GM18861 (cell line): ENCODE measurements around the gene NLGN1.

ENCODE experiments used
- ATAC-seq: cut with Tn5 transposase; IDR thresholded peaks from one replicate; pipeline ENCODE4 v1.9.1; 2021; ENCODE audit not compliant: unreplicated experiment

Gene NLGN1

DNA sequence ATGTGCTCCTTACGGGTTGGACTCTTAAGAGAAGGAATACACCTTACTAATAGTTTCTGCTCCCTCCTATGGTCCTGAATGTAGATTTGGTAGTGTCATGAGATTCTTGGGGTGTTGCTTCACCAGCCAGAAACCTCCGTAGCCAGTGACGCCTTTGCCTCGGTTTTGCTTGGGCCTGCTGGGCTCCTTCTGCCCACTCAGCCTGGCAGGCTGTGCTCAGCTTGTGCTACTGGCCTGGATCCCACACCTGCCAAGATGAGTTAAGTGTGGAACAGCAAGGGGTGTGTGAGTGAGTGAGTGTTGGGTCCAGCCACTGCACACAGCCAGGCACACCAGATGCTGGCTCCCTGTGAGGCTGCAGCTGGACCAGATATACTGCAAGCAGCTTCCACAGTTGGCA, 560.1 kb downstream of the NLGN1 start:
- ATAC-seq = no peak

DNA sequence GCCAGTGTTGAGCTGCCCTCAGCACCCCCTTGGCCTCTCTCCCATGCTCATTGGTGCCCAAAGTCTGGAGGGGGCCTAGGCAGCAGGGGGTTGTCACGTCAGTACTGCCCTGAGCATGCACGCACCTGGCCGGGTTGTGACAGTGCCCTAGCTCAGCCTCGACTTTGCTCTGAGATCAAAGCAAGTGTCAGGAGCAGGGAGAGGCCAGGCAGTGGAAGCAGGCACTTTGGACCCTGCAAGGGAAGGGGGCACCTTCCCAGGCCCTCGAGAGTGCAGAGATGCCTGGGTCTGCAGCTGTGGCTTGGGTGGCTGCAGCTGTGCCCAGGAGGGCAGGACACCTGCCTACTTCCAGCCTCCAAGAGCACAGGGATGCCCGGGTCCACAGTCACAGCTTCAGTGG, 561.3 kb downstream of the NLGN1 start:
- ATAC-seq = no peak

DNA sequence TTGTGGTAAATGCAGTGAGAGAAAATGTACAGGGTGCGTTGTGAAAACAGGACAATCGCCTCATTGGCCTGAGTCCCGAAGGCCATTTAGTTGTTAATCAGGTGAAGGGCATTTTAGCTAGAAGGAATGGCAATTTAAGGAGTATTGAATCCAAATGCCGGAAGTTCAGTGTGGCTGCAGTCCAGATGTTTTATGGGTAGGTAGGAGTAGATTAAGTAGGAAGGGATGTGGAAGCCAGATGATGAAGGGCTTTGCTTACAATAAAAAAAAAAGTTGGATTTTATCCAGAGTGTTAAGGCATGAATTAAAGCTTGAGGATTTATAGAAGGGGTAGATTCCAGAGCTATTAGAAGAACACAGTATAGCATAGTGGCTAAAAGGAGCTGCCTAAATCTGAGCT, 572.7 kb downstream of the NLGN1 start:
- no peak for ATAC-seq

DNA sequence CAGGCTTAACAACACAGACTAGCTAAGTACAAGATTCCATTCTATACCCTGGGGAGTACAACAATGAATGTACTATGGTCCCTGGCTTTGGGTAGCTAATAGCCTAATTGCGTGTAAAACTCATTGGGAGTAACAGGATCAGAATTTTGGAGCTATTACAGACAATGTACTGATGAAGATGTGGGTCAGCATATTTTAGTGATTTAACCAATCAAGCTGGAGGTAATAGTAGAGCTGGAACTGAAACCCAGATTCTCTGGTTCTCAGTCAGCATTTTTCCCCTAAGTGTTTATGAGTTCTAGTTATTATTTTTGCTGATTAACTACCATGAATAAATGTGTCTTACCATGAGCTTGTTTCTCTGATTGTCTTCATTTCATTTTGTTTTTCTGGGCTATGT, 578.7 kb downstream of the NLGN1 start:
- ATAC-seq = peak; percentile 44

DNA sequence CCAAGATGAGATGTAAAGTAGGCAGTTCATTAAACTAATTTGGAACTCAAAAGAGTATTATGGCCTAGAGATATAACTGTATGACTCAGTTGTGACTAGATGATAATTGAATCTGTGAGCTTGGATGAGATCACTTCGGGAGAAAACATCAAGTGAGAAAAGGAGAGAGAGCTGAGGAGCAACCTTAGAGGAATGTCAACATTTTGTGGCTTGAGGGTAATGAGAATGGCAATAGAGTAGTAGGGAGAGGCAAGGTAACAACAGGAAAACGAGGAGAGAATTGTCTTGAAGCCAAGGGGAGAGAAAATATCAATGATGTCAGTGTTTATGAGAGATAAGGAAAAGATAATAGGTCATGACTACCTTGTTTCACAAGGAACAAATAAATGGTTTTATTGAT, 580.2 kb downstream of the NLGN1 start:
- ATAC-seq = no peak

DNA sequence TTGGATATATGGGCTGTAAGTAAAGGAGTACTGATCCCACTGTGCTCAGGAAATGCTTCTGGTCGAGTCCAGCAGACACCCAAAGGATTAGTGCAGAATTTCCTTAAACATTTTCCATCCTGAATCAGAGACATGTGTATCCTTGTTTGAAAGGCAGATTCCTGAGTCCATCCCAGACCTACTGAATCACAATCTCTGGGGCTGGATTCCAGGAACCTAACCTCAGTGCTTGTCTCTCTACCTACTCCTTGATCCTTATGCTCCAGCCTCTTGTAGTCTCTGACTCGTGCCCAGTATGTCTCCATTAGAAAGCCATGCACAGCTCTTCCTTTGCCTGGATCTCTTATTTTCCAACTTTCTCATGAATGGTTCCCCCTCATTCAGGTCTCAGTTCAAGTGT, 585.8 kb downstream of the NLGN1 start:
- no peak for ATAC-seq

DNA sequence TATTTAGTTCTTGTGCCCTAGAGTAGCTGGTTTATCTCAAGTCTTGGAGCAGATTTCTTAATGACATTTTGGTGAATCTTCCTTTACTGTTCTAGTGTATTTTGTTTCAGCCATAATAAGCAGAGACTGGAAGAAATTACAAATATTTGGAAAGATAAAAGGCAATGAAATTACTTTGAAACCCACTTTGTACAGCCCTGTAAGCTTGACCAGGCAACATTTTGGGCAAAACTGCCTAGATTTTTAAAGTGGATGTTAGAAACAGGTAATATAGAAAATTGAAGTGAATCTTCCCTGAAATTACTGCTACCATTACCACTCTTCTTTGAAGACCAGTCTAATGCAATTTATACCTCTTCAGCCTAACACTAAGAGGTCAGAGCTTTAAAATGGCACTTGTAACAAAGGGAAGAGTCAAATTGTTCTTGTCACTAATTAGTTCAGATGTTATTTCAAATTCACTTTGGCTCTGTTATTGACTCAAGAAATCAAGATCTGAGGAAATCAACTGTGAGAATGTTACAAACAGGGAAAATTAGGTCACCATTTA, 589.4 kb downstream of the NLGN1 start:
- no peak for ATAC-seq

DNA sequence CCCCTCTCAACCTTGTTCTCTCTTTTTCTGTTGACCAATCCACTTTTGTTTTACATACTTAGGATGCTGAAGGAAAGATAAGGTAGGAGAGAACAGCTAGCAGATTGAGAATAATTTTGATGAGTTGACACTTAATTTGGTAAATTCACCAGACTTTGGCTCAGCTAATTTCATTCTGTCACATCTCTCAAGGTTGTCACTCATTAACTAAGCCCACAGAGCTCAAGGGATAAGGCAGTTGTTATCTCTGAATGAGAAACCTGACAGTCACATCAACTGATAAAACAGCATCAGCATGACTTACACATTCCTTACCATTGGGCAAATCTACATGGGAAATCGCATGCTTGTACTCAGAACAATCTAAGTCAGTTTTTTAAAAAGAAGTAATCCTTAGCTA, 591.4 kb downstream of the NLGN1 start:
- ATAC-seq = no peak

DNA sequence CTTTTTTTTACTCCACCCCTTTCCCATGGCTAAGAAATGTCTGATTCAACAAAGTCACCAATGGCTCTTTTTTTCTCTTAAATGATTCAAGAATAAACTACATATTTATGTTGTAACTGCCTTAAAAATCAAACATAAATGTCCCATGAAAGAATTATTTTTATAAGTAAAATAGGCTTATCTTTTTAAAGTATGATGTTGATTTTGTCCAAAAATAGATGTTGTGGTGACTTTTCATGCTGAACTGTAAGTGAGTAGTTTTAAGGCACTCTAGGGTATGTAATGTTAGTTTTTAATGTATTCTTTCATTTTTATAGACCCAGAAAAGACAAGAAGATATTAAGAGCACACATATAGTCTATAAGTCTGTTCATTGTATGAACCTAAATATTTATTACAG, 594.9 kb downstream of the NLGN1 start:
- no peak for ATAC-seq

DNA sequence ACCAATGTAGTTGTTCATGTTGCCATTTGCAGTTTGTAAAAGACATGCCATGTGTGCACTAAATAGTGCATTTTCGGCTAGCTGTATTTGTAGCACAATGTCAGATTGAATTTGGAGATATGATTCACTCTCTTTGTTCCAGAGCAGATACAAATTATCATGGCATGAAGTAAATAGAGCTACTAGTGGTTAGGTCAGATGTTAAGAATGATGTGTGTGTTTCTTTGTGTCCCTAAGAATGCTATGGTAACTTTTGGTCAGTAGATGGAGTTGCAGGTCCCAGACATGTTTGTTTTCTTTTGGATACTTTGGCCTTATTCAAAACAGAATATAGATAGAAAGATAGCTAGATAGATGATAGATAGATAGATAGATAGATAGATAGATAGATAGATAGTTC, 595.8 kb downstream of the NLGN1 start:
- no peak for ATAC-seq

DNA sequence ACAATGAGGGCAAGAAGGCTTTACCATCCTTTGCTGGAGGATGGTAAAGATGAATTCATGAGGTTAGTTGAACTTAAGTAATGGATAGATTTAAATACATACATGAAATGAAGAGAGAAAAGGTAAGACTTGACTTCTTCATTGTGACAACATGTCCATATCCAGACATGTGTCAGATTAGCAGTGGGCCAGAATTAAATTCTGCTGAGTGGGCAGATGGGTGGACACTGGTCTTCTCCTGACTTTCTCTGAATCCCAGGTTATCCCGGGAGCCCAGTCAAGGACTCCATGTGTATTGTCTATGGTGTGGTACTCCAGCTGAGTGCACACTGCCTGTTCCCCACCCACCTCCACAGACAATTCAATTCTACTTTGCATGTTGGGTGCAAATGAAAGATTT, 603.1 kb downstream of the NLGN1 start:
- no peak for ATAC-seq

DNA sequence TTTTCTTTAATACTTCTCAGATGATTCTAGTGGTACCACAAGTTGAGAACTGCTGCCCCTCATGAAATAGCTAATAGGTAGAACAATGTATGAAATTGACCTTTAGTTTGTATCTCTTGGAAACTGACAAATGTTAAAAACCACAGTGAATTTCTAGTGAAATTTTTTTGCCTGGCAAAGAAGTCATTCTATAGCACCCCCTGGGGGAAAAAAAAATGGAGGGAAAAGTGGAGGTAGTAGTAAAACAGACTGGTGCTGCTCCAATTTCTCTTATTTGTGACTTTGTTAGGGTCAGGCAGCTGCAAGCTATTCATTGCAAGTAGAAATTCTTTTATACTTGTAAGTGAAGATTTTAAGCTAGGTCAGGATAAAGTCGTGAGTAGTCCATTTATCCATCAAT, 605.0 kb downstream of the NLGN1 start:
- ATAC-seq = no peak

DNA sequence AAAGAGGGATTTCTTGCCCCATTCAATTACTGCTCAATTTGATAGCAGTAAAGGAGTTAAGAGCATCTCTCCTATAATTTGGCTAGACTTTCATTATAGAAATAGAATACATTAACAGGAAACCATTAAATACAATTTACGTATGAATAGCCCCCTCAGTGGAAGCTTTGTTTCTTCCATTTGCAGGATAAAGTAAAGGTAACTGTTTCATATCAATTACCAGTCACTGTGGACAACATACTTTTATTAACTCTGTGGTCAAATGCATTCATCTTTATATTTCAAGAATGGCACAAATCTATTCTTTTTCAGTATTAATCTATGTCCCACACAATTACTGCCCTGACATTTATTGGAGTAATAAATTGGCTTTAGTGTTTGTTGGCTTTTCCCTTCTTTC, 613.4 kb downstream of the NLGN1 start:
- ATAC-seq = no peak

DNA sequence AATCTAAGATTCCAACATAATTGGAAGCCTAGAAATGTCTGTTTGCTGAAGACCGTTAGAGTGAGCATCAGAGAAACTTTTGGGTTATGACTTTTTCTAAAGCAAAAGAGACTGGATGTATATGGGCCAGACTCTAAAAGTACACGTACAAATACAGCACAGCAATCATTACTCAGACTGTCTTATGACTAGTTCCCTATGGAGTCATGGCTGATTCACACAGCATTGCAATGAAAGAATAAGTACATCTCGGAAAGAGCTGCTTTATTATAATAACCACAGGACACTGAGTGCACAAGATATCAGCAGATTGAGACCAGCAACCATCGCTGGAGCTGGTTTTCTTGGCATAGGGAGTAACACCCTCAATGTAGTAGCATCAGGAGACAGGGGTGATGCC, 618.6 kb downstream of the NLGN1 start:
- ATAC-seq = no peak

DNA sequence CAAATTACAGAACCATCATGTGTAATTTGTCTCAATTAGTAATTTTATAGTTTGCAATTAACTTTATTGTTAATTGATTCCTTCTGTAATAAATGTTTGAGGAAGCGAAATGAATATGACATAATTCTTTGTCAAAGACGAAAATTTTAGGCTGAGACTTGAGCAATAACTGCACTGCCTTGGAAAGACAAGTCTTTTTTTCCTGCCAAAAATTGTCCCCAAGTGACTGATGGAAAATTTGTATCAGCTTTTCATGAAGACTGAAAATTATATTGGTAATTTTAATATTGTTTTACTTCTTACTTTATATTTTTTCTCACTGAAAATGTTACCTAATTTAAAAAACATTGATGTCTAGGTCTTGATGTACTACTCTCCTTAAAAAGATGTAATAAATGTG, 622.6 kb downstream of the NLGN1 start:
- no peak for ATAC-seq

DNA sequence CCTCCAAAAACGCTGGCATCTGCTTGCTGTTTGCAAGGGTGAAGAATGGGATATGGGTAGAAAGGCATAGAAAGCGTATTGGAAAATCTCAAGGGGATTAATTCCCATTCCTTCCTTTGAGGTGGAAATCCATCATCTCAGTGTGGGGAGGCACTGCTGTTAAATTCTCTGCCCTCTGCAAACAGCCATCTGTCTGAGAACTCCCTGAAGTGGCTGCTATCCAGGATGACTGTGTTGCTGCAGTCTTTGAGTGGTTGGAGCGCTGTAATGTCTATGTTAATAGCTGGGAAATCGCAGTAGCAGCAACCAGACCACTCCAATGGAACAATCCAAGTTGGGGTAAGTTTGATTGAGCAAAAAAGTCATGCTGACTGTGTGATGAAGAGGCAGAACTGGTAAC, 625.9 kb downstream of the NLGN1 start:
- no peak for ATAC-seq

DNA sequence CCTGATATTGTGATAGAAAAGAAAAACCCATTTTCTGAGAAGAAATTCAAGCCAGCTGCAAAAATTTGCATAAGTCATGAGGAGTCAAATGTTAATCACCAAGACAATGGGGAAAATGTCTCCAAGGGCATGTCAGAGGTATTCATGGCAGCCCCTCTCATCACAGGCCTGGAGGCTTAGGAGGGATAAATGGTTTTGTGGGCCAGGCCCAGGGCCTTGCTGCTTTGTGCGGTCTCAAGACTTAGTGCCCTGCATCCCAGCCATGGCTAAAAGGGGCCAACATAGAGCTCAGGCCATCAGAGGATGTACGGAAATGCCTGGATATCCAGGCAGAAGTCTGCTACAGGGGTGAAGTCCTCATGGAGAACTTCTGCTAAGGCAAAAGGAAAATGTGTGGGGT, 631.1 kb downstream of the NLGN1 start:
- ATAC-seq = no peak

DNA sequence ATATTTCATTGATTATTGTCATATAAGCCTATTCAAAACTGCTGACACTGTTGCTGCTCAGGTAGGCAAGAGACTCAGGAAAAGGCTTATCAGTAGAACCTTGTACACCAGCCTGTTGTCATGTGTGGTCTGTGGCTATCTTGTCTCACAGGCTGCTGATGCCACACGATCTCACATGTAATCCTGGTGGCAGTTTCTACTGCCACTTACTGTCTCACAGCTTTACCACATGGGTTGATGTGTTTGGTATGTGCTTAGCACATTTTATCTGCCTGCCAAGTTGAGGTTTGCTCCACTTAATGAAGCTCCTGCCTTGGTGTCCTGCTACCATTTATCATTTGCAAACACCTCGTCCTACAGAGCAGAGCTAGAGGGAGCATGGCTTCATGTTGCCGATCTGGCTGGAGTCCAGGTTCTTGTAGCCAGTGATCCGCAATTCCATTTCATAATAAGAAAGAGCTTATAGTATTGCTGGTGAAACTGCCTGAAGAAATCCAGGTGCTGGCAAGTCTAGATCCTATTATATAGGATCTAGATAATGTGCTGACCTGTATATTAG, 637.9 kb downstream of the NLGN1 start:
- no peak for ATAC-seq

DNA sequence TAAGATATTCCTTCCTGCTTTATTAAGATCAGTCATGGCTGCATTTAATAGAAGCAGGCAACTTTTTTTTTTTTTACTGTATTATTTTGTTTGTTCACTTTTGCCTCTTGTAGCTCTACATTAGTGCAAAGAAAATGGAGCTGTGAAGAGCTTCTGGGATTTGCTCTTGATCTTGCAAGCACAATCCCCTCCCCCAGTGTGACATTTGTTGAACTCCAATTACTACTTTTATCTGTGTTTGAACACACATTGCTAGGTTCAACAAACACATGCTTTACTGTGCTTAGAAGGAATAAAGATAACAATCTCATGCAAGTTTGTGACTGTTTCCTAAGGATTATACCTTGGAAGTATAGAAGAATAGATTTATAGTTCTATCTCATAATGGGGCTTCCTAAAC, 648.8 kb downstream of the NLGN1 start:
- no peak for ATAC-seq

DNA sequence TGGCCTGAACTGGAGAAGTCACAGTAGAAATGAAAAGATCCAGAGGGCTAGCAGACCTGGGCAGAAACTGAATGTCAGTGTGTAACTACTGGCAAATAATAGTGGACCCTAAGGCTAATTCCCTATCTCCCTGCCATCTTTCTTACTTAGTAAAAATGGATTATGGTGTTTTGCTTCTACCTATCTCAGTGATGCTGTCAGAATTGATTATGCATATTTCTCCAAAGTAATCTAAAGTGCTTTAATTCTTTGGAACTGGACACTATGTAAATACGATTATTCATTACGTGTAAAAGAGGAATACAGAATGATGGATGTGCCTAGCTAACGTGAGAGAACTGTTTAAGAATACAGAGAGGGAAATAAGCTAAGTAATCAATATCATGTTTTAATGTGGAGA, 651.9 kb downstream of the NLGN1 start:
- ATAC-seq = no peak

DNA sequence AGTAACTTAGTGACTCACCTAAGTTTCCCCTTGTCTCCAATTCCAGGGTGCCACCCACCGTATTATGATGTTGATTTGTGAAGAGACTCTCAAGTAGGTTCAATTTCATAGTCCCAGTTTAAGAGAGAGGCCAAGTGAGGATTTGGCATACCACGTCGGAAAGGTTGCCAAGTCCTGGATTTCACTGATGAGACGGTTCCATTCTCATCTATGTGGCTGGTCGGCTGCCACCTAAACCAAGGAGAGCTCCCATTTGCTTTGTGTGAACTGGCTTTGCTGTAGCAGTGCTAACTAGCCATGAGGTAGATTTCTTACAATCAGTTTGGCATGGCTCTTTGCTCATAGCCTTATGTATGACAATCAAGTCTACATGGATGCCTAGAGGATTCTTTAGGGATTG, 653.6 kb downstream of the NLGN1 start:
- ATAC-seq = no peak

DNA sequence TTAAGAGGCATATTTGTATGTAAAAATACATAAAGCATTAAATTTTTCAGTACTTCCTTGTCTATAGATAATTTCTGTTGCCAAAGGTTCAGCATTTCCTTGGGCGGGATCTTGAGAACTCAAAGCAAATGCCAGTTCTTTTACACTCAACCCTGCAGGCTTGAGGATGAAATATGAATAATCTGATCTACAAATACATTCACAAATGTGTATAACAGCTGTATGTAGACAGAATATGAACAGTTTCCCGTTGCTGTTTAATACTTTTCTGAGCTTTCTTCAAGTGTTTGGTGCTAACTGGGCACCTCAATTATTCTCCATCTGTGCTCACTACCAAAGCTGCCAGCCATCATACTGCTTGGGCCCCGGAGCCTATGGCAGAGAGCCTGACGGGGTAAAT, 661.3 kb downstream of the NLGN1 start:
- ATAC-seq = no peak

DNA sequence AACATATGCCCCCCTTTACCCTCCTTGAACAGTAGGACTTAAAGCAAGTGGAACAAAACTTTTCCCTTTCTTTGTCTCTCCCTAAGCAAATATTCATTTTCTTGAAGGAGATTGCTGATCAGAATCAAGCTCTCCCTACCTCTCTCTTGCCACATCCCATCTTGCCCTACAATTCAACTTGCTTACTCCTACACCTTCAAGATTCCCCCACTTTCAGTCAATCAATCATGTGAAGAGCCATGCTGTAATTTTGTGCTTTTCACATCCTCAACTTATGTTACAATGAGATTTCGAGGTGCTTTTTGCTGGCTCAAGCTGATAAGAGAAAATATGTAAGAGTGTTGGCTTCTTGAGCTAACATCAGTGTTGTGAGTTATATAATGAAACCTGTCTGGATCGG, 662.9 kb downstream of the NLGN1 start:
- ATAC-seq = no peak

DNA sequence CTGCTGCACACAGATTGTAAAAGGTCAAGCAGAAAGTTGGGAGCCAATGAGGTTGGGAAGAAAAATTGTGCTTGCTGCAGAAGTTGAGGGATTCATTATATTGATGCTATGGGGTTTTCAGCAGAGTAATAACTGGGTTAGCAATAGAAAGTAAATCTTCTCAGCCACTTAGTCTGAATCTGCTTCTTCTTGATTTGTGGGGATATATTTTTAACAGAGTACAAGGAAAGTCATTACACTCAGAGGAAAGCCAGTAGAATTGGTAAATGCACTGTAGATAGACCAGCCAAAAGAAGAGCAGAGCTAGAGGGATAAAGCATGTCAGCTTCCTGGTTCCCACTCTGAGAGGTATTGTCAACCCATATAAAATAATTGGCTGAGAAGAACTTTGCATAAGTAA, 663.6 kb downstream of the NLGN1 start:
- ATAC-seq = no peak
